HCT116 (cell line): ENCODE data around the gene ERBB4. TPM values are rescaled to one million over a fixed set of nuclear protein-coding genes. Genes with fewer than 3 reads are reported as not detected.

Source experiments
- ATAC-seq: fragments of 200-7000 bp; cut with Tn5 transposase; 2 replicates; pipeline ENCODE4 v1.9.1; 2020; ENCODE audit warnings: mild to moderate bottlenecking, moderate library complexity
- BruUV-seq: library from RNA; stranded (reverse); fragments of 400-500 nt; replicated peaks from 2 replicates; lab custom pipeline; 2021; lab: Mats Ljungman, UMichigan
- CTCF ChIA-PET: fragments of 300-600 bp; sonication (Branson Sonifier 250); formaldehyde crosslinking; loops from one replicate; lab custom pipeline; 2021; ENCODE audit warnings: antibody characterized with exemption; lab: Charles Lee
- POLR2A ChIA-PET: fragments of 300-600, 350-600 bp; sonication (Branson Sonifier 250); formaldehyde crosslinking; loops from one replicate; lab custom pipeline; 2021; ENCODE audit warnings: antibody characterized with exemption; lab: Charles Lee
- RAD21 ChIA-PET, 2 experiments: fragments of 300-600 bp; sonication (Branson Sonifier 250); formaldehyde crosslinking; loops; one replicate each; lab custom pipeline; 2023; ENCODE audit warnings: low total read pairs in 2 of 2; ENCODE audit not compliant: uncharacterized antibody in 2 of 2, unreplicated experiment in 2 of 2, low non-redundant PET in 1 of 2; lab: Charles Lee
- DNase-seq: peaks from one replicate; pipeline ENCODE4 v3.0.0-alpha.2; 2010; ENCODE audit warnings: low read depth, low spot score
- H2AFZ ChIP-seq: fragments of 200-600 bp; shearing (Covaris generic), sonication (generic); 2 replicates; pipeline ENCODE4 v1.6.1; 2017; ENCODE audit warnings: low read depth, mixed run types, mixed read lengths, antibody characterized with exemption, low read length; ENCODE audit not compliant: poor library complexity, severe bottlenecking
- H3K27ac ChIP-seq: 2 replicates; pipeline ENCODE4 v1.5.1; 2012; ENCODE audit warnings: low read depth, low read length
- H3K27me3 ChIP-seq: fragments of 200-600 bp; sonication (generic); 2 replicates; pipeline ENCODE4 v1.6.1; 2016; ENCODE audit warnings: mixed run types, low read length, mixed read lengths; ENCODE audit not compliant: insufficient read depth
- H3K36me3 ChIP-seq, 2 experiments: fragments of 200-500 bp in 1 of 2; fragments of 200-600 bp in 1 of 2; sonication (Bioruptor generic) in 1 of 2; sonication (generic) in 1 of 2; 2 replicates each; pipeline versions ENCODE4 v1.5.1 to v1.6.1; 2014 to 2016; ENCODE audit warnings: low read length in 2 of 2, inconsistent platforms in 1 of 2, mixed read lengths in 1 of 2, mixed run types in 1 of 2; ENCODE audit not compliant: insufficient read depth in 2 of 2, control insufficient read depth in 1 of 2
- H3K4me1 ChIP-seq, 2 experiments: fragments of 200-600 bp in 1 of 2; sonication (generic) in 1 of 2; 2 replicates each; pipeline versions ENCODE4 v1.5.1 to v1.6.1; 2012 to 2017; ENCODE audit warnings: low read length in 2 of 2, inconsistent platforms in 1 of 2, mild to moderate bottlenecking in 1 of 2, mixed read lengths in 1 of 2, mixed run types in 1 of 2, moderate library complexity in 1 of 2; ENCODE audit not compliant: insufficient read depth in 2 of 2, control insufficient read depth in 1 of 2
- H3K4me2 ChIP-seq: fragments of 200-600 bp; sonication (generic); 2 replicates; pipeline ENCODE4 v1.6.1; 2017; ENCODE audit warnings: mixed run types, low read length, mixed read lengths
- H3K4me3 ChIP-seq, 2 experiments: fragments of 200-600 bp in 1 of 2; sonication (generic) in 1 of 2; replicated peaks in 1 of 2; 2 replicates each; pipeline ENCODE4 v1.5.1; 2011 to 2016; ENCODE audit warnings: low read length in 2 of 2, control low read depth in 1 of 2, low read depth in 1 of 2, mild to moderate bottlenecking in 1 of 2, mixed read lengths in 1 of 2, mixed run types in 1 of 2
- H3K79me2 ChIP-seq: fragments of 200-600 bp; sonication (generic); 2 replicates; pipeline ENCODE4 v1.6.1; 2017; ENCODE audit warnings: mild to moderate bottlenecking, mixed run types, low read length, moderate library complexity, mixed read lengths; ENCODE audit not compliant: insufficient read depth
- H3K9ac ChIP-seq: fragments of 200-600 bp; sonication (generic); 2 replicates; pipeline ENCODE4 v1.6.1; 2016; ENCODE audit warnings: low read length, mixed read lengths
- H3K9me2 ChIP-seq: fragments of 200-600 bp; sonication (generic), shearing (Covaris generic); 2 replicates; pipeline ENCODE4 v1.6.1; 2017; ENCODE audit warnings: mixed run types, mild to moderate bottlenecking, moderate library complexity; ENCODE audit not compliant: insufficient read depth
- H3K9me3 ChIP-seq, 2 experiments: fragments of 200-500 bp in 1 of 2; fragments of 200-600 bp in 1 of 2; sonication (Bioruptor generic) in 1 of 2; sonication (generic) in 1 of 2; 2 replicates each; pipeline ENCODE4 v1.6.1; 2014 to 2017; ENCODE audit warnings: low read length in 2 of 2, mixed read lengths in 2 of 2, inconsistent platforms in 1 of 2, low read depth in 1 of 2, mild to moderate bottlenecking in 1 of 2, mixed run types in 1 of 2, moderate library complexity in 1 of 2; ENCODE audit not compliant: control insufficient read depth in 1 of 2, insufficient read depth in 1 of 2
- H4K20me1 ChIP-seq: fragments of 200-600 bp; sonication (generic), shearing (Covaris generic); 2 replicates; pipeline ENCODE4 v1.6.1; 2017; ENCODE audit warnings: mixed run types, mild to moderate bottlenecking, moderate library complexity; ENCODE audit not compliant: insufficient read depth
- CBX3 ChIP-seq: IDR thresholded peaks from 2 replicates; pipeline ENCODE4 v1.6.1; 2012; ENCODE audit warnings: low read depth
- CEBPB ChIP-seq: IDR thresholded peaks from 2 replicates; pipeline ENCODE4 v1.6.1; 2012; ENCODE audit warnings: low read depth
- EGR1 ChIP-seq: IDR thresholded peaks from 2 replicates; pipeline ENCODE4 v1.6.1; 2012; ENCODE audit warnings: low read depth
- ELF1 ChIP-seq: IDR thresholded peaks from 2 replicates; pipeline ENCODE4 v1.6.1; 2012; ENCODE audit warnings: low read depth, borderline replicate concordance
- EZH2phosphoT487 ChIP-seq: fragments of 200-600 bp; IDR thresholded peaks from 2 replicates; pipeline ENCODE4 v1.6.1; 2018; ENCODE audit warnings: antibody characterized with exemption, borderline replicate concordance
- FOSL1 ChIP-seq: IDR thresholded peaks from 2 replicates; pipeline ENCODE4 v1.6.1; 2012; ENCODE audit warnings: low read depth
- POLR2A ChIP-seq: IDR thresholded peaks from 2 replicates; pipeline ENCODE4 v1.7.0; 2011; ENCODE audit warnings: borderline replicate concordance; ENCODE audit not compliant: insufficient read depth, insufficient read length; ENCODE audit errors: extremely low read depth
- POLR2AphosphoS5 ChIP-seq: IDR thresholded peaks from 2 replicates; pipeline ENCODE4 v1.6.1; 2011; ENCODE audit warnings: mild to moderate bottlenecking, low read depth, low read length, moderate library complexity
- RAD21 ChIP-seq: IDR thresholded peaks from 2 replicates; pipeline ENCODE4 v1.6.1; 2012; ENCODE audit warnings: low read depth, mild to moderate bottlenecking
- SIN3A ChIP-seq: IDR thresholded peaks from 2 replicates; pipeline ENCODE4 v1.6.1; 2012; ENCODE audit warnings: low read depth
- SP1 ChIP-seq: IDR thresholded peaks from 2 replicates; pipeline ENCODE4 v1.6.1; 2012; ENCODE audit warnings: low read depth
- SRF ChIP-seq: IDR thresholded peaks from 2 replicates; pipeline ENCODE4 v1.6.1; 2012; ENCODE audit warnings: low read depth
- YY1 ChIP-seq: IDR thresholded peaks from 2 replicates; pipeline ENCODE4 v1.6.1; 2011; ENCODE audit warnings: low read length, low read depth, moderate library complexity, mild to moderate bottlenecking; ENCODE audit not compliant: insufficient replicate concordance; ENCODE audit errors: extremely low read depth
- ZFX ChIP-seq: fragments of 450-650 bp; IDR thresholded peaks from 2 replicates; pipeline ENCODE4 v1.6.1; 2017
- intact Hi-C: fragments of 100-400 bp; cut with micrococcal nuclease; formaldehyde crosslinking; loops from 2 replicates; pipeline ENCODE4 v1.10.0; 2022
- total RNA-seq: library from RNA; stranded (reverse); gene quantifications from one replicate; pipeline ENCODE4 v1.2.1, GENCODE V29; 2021; ENCODE audit not compliant: unreplicated experiment
- TF ChIP-seq, protein P1 (sequence below): IDR thresholded peaks from 2 replicates; pipeline ENCODE4 v1.6.1; 2011; ENCODE audit warnings: mild to moderate bottlenecking, low read length, moderate library complexity; ENCODE audit not compliant: insufficient replicate concordance; ENCODE audit errors: extremely low read depth
- TF ChIP-seq, protein P2 (sequence below): IDR thresholded peaks from 2 replicates; pipeline ENCODE4 v1.6.1; 2012; ENCODE audit warnings: low read depth

The ERBB4 gene
- total RNA-seq, 1 experiment from 2014 or later = 0.10 TPM

DNA sequence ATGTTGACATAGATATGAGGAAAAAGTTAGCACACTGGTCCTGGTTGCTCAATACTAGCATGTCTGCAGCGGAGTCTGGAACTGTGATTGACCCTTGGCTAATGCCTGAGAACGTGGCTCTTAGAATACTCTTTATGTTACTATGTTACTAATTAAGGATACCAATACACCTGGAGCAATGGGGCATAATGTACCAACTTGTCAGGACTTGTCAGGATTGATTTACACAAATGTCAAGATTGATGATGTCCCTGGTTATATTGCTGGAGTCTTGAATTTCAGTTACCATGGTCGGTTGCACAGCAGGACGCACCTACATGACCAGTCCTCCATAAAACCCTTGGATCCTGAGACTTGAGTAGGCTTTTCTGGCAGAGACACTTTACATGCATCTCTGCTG is 1171.3 kb downstream of the ERBB4 start (continued):
- TF ChIP-seq, protein P1, sequence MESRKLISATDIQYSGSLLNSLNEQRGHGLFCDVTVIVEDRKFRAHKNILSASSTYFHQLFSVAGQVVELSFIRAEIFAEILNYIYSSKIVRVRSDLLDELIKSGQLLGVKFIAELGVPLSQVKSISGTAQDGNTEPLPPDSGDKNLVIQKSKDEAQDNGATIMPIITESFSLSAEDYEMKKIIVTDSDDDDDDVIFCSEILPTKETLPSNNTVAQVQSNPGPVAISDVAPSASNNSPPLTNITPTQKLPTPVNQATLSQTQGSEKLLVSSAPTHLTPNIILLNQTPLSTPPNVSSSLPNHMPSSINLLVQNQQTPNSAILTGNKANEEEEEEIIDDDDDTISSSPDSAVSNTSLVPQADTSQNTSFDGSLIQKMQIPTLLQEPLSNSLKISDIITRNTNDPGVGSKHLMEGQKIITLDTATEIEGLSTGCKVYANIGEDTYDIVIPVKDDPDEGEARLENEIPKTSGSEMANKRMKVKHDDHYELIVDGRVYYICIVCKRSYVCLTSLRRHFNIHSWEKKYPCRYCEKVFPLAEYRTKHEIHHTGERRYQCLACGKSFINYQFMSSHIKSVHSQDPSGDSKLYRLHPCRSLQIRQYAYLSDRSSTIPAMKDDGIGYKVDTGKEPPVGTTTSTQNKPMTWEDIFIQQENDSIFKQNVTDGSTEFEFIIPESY = no peak

DNA sequence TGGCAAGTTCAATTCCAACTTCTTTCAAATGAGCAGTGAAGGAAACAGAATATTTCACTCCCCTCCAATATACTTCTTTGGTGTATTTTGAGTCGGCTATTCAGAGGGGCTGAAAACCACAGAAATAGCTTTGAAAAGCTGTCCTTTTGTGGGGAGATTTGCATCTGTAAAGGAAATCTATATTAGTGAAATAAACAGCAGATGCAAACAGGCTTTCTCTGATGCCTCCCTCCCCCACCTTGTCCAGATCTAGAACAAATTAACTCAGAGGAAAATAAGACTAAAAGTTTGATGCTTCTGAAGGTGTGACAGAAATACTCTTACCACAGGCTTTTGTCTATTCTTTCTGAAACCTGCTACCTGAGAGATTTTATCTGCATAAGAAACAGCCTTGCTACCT is 1173.7 kb downstream of the ERBB4 start:
- H3K4me1 ChIP-seq = no peaks in the 10 kb centered on the region
- RAD21 ChIA-PET = no interaction called here

More for the DNA sequence above, 1173.7 kb downstream of the ERBB4 start:
- BruUV-seq = no TSS peak
- intact Hi-C loops = no loop called here
- ATAC-seq (no peak), DNase-seq (no peak)
- CTCF ChIA-PET = no interaction called here
- Histone ChIP-seq H3K27me3 (no peaks in the 10 kb centered on the region), H4K20me1 (no peaks in the 10 kb centered on the region), H3K27ac (no peak overlapping the region), H3K9me3 (no peaks in the 10 kb centered on the region), H3K79me2 (no peaks in the 10 kb centered on the region), H3K9ac (no peak overlapping the region), H2AFZ (no peak overlapping the region), H3K4me2 (no peak overlapping the region), H3K9me2 (no peaks in the 10 kb centered on the region), H3K36me3 (no peaks in the 10 kb centered on the region), H3K4me3 (no peak overlapping the region)
- POLR2A ChIA-PET = no interaction called here
- TF ChIP-seq SIN3A = no peak
- TF ChIP-seq ELF1 = no peak
- no peak for TF ChIP-seq CEBPB
- TF ChIP-seq FOSL1 = no peak
- TF ChIP-seq RAD21 = no peak
- no peak for TF ChIP-seq EGR1
- TF ChIP-seq ZFX = no peak
- no peak for TF ChIP-seq SRF
- no peak for TF ChIP-seq POLR2A
- TF ChIP-seq SP1 = no peak
- TF ChIP-seq POLR2AphosphoS5 = no peak
- TF ChIP-seq CBX3 = no peak
- no peak for TF ChIP-seq EZH2phosphoT487
- TF ChIP-seq, protein P1 = no peak
- TF ChIP-seq YY1 = no peak
- TF ChIP-seq, protein P2, sequence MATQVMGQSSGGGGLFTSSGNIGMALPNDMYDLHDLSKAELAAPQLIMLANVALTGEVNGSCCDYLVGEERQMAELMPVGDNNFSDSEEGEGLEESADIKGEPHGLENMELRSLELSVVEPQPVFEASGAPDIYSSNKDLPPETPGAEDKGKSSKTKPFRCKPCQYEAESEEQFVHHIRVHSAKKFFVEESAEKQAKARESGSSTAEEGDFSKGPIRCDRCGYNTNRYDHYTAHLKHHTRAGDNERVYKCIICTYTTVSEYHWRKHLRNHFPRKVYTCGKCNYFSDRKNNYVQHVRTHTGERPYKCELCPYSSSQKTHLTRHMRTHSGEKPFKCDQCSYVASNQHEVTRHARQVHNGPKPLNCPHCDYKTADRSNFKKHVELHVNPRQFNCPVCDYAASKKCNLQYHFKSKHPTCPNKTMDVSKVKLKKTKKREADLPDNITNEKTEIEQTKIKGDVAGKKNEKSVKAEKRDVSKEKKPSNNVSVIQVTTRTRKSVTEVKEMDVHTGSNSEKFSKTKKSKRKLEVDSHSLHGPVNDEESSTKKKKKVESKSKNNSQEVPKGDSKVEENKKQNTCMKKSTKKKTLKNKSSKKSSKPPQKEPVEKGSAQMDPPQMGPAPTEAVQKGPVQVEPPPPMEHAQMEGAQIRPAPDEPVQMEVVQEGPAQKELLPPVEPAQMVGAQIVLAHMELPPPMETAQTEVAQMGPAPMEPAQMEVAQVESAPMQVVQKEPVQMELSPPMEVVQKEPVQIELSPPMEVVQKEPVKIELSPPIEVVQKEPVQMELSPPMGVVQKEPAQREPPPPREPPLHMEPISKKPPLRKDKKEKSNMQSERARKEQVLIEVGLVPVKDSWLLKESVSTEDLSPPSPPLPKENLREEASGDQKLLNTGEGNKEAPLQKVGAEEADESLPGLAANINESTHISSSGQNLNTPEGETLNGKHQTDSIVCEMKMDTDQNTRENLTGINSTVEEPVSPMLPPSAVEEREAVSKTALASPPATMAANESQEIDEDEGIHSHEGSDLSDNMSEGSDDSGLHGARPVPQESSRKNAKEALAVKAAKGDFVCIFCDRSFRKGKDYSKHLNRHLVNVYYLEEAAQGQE = no peak
